Caco-2 (cell line): ENCODE measurements around the gene SKAP1. TPM values are rescaled to one million over a fixed set of nuclear protein-coding genes. Genes with fewer than 3 reads are reported as not detected.

ENCODE experiments used
- BruUV-seq: library from RNA; stranded (reverse); fragments of 400-500 nt; replicated peaks from 2 replicates; lab custom pipeline; 2021; lab: Mats Ljungman, UMichigan
- CTCF ChIA-PET: fragments of 300-600 bp; sonication (Branson Sonifier 250); formaldehyde crosslinking; loops from one replicate; lab custom pipeline; 2022; ENCODE audit warnings: antibody characterized with exemption; lab: Charles Lee
- POLR2A ChIA-PET: fragments of 300-600 bp; sonication (Branson Sonifier 250); formaldehyde crosslinking; loops from one replicate; lab custom pipeline; 2022; ENCODE audit warnings: antibody characterized with exemption; lab: Charles Lee
- DNase-seq, 2 experiments: peaks; one replicate each; pipeline versions ENCODE4 v3.0.0 to v3.0.0-alpha.2; 2020 to 2022
- H3K27me3 ChIP-seq: replicated peaks from 2 replicates; pipeline ENCODE4 v1.6.0; 2011; ENCODE audit warnings: low read length; ENCODE audit not compliant: control insufficient read depth, insufficient read depth
- H3K36me3 ChIP-seq: 2 replicates; pipeline ENCODE4 v1.5.1; 2011; ENCODE audit warnings: low read length; ENCODE audit not compliant: control insufficient read depth, insufficient read depth
- H3K4me1 ChIP-seq: fragments of 250-450 bp; sonication (Bioruptor Pico); 2 replicates; pipeline ENCODE4 v1.5.1; 2020; ENCODE audit warnings: mild to moderate bottlenecking
- H3K4me3 ChIP-seq: 2 replicates; pipeline ENCODE4 v1.5.1; 2011; ENCODE audit warnings: low read depth, mild to moderate bottlenecking, control low read depth, low read length
- H3K9me3 ChIP-seq: fragments of 250-450 bp; sonication (Bioruptor Pico); 2 replicates; pipeline ENCODE4 v1.5.1; 2020; ENCODE audit warnings: mild to moderate bottlenecking, moderate library complexity
- H3K27ac Mint-ChIP-seq: one replicate; pipeline ENCODE4 v1.8.0; 2022; ENCODE audit warnings: mixed read lengths; ENCODE audit not compliant: unreplicated experiment
- H3K27me3 Mint-ChIP-seq: one replicate; pipeline ENCODE4 v1.8.0; 2022; ENCODE audit warnings: mixed read lengths; ENCODE audit not compliant: insufficient read depth, unreplicated experiment
- H3K36me3 Mint-ChIP-seq: one replicate; pipeline ENCODE4 v1.8.0; 2022; ENCODE audit warnings: mild to moderate bottlenecking, mixed read lengths; ENCODE audit not compliant: insufficient read depth, unreplicated experiment
- H3K4me1 Mint-ChIP-seq: one replicate; pipeline ENCODE4 v1.8.0; 2022; ENCODE audit warnings: low read depth, mixed read lengths; ENCODE audit not compliant: unreplicated experiment
- H3K4me3 Mint-ChIP-seq: one replicate; pipeline ENCODE4 v1.8.0; 2022; ENCODE audit warnings: mild to moderate bottlenecking, moderate library complexity, mixed read lengths; ENCODE audit not compliant: unreplicated experiment
- H3K9me3 Mint-ChIP-seq: one replicate; pipeline ENCODE4 v1.8.0; 2022; ENCODE audit warnings: mixed read lengths; ENCODE audit not compliant: unreplicated experiment
- CTCF ChIP-seq, 2 experiments: fragments of 200-600 bp in 1 of 2; IDR thresholded peaks; 1 replicate in 1 of 2; 2 replicates in 1 of 2; pipeline versions ENCODE4 v1.5.1 to v1.8.0; 2011 to 2022; ENCODE audit warnings: antibody characterized with exemption in 1 of 2, control low read depth in 1 of 2, inconsistent platforms in 1 of 2, low read depth in 1 of 2, low read length in 1 of 2, mild to moderate bottlenecking in 1 of 2, moderate library complexity in 1 of 2; ENCODE audit not compliant: insufficient read depth in 1 of 2, severe bottlenecking in 1 of 2, unreplicated experiment in 1 of 2
- intact Hi-C: fragments of 100-400 bp; cut with micrococcal nuclease; formaldehyde crosslinking; loops from one replicate; pipeline ENCODE4 v1.10.0; 2022; ENCODE audit not compliant: unreplicated experiment
- total RNA-seq: library from RNA; stranded (reverse); gene quantifications from 2 replicates; pipeline ENCODE4 v1.2.3, GENCODE V29; 2022

Gene SKAP1
- total RNA-seq, 1 experiment from 2014 or later = 0.70 TPM

DNA sequence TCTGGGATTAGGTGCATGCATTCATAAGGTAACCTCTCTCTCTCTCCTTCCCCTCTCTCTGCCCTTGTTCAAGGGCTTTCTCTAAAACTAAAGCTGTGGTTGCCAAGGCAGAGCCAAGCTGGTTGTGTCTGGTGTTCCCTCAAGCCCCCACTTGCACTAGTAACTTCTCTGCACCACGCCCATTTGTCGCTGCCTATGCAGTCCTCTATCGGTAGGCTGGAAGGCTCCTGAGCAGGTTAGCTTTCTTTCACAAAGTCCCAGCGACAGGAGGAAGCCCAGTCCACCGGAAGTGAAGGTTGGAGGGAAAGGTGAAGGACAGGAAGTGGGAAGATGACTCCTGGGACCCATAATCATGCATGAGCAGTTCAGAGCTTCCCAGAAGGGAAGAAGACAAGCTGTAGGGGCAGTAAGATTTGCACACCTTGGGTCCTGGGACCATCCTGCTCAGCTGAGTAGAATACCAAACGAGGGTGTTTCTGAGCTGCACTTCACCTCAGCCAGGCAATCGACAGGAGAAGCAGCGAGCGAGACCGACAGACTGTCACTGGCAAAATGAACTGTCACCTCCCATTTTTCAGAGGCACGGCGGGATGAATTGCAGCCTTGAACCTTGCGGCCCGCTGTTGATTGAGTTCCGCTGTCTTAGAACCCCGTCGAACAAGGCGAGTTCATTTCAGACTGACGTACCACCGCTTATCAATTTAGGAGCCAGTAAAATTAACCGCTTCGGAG is 14.7 kb upstream of the SKAP1 start:
- Histone ChIP-seq H3K9me3 (no peaks in the 10 kb centered on the region), H3K36me3 (no peaks in the 10 kb centered on the region), H3K4me1 (no peaks in the 10 kb centered on the region), H3K4me3 (no peak overlapping the region), H3K27me3 (peaks cover 4% of the 10 kb centered on the region; the same call in 1 of the 2 replicates)
- H3K27me3 Mint-ChIP-seq = peaks cover 13% of the 10 kb centered on the region
- no peak overlapping the region for H3K4me3 Mint-ChIP-seq
- intact Hi-C loops = no loop called here
- CTCF ChIA-PET = interaction anchor here (0.7 kb wide), 1 partner anchor 427 kb away, joined by 3 read pairs; no protein-coding TSS in a partner anchor
- H3K4me1 Mint-ChIP-seq = no peaks in the 10 kb centered on the region
- no peak overlapping the region for H3K27ac Mint-ChIP-seq
- BruUV-seq = no TSS peak
- H3K9me3 Mint-ChIP-seq = no peaks in the 10 kb centered on the region
- TF ChIP-seq CTCF (IDR thresholded peaks at IDR 0.05; ENCODE audit: insufficient read depth in 1 of 2, low read depth in 1 of 2, low read length in 1 of 2, severe bottlenecking in 1 of 2, unreplicated experiment in 1 of 2) = no peak
- no peak for DNase-seq
- H3K36me3 Mint-ChIP-seq = no peaks in the 10 kb centered on the region
- POLR2A ChIA-PET = no interaction called here

DNA sequence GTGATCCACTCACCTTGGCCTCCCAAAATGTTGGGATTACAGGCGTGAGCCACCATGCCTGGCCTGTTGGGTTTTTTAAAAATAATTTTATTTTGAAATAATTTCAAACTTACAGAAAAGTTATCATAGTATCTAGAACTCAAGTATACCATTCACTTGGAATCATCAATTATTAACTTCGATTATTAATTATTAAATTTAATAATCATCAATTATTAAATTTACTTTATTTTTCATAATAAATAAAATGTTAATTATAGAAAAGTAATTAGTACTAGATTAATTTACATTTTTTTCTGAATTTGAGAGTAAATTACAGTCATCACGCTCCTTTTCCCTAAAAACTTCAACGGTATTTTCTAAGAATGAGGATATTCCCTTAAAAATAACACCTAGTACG is 13.7 kb upstream of the SKAP1 start:
- Mint-ChIP-seq H3K36me3 (no peaks in the 10 kb centered on the region), H3K4me1 (no peaks in the 10 kb centered on the region), H3K4me3 (no peak overlapping the region), H3K27me3 (peaks cover 9% of the 10 kb centered on the region), H3K27ac (no peak overlapping the region), H3K9me3 (no peaks in the 10 kb centered on the region)
- no peaks in the 10 kb centered on the region for H3K9me3 ChIP-seq
- no peak for DNase-seq
- peaks cover 4% of the 10 kb centered on the region; the same call in 1 of the 2 replicates for H3K27me3 ChIP-seq
- H3K4me1 ChIP-seq = no peaks in the 10 kb centered on the region
- ChIA-PET CTCF (no interaction called here), POLR2A (no interaction called here)
- no peak for TF ChIP-seq CTCF (IDR thresholded peaks at IDR 0.05; ENCODE audit: insufficient read depth in 1 of 2, low read depth in 1 of 2, low read length in 1 of 2, severe bottlenecking in 1 of 2, unreplicated experiment in 1 of 2)
- no peaks in the 10 kb centered on the region for H3K36me3 ChIP-seq
- intact Hi-C loops = no loop called here
- H3K4me3 ChIP-seq = no peak overlapping the region
- no TSS peak for BruUV-seq

- Histone ChIP-seq H3K4me3 (no peak overlapping the region), H3K27me3 (peaks cover 4% of the 10 kb centered on the region; the same call in 1 of the 2 replicates), H3K36me3 (no peaks in the 10 kb centered on the region), H3K4me1 (no peaks in the 10 kb centered on the region), H3K9me3 (no peaks in the 10 kb centered on the region)
- BruUV-seq = no TSS peak
- Mint-ChIP-seq H3K27ac (no peak overlapping the region), H3K4me1 (no peaks in the 10 kb centered on the region), H3K27me3 (peaks cover 9% of the 10 kb centered on the region), H3K4me3 (no peak overlapping the region), H3K9me3 (no peaks in the 10 kb centered on the region), H3K36me3 (no peaks in the 10 kb centered on the region)
- no peak for TF ChIP-seq CTCF (IDR thresholded peaks at IDR 0.05; ENCODE audit: insufficient read depth in 1 of 2, low read depth in 1 of 2, low read length in 1 of 2, severe bottlenecking in 1 of 2, unreplicated experiment in 1 of 2)
- ChIA-PET CTCF (no interaction called here), POLR2A (interaction anchor here (0.7 kb wide), 1 partner anchor 136 kb away, joined by 3 read pairs; no protein-coding TSS in a partner anchor)
- no peak for DNase-seq
- intact Hi-C loops = no loop called here
Measured at GRCh38 chr17:48442819-48443218, 12.8 kb upstream of the SKAP1 start.
